ENCODE results near the gene APBB2.
A peak's percentile ranks its signal among the peaks of the same experiment; 100 is the strongest.

APBB2 gene

GRCh38 chr4:40881851-40882250 lies 332.5 kb downstream of the APBB2 start:
- DNase-seq = peak; percentile 38

GRCh38 chr4:40881096-40881495 lies 333.2 kb downstream of the APBB2 start:
- DNase-seq = no peak

GRCh38 chr4:40878548-40879055 lies 335.7 kb downstream of the APBB2 start:
- DNase-seq = no peak

GRCh38 chr4:40877081-40877480 lies 337.3 kb downstream of the APBB2 start:
- DNase-seq = no peak

GRCh38 chr4:40875507-40876150 lies 338.7 kb downstream of the APBB2 start:
- no peak for DNase-seq

GRCh38 chr4:40874901-40875300 lies 339.4 kb downstream of the APBB2 start:
- DNase-seq = peak; percentile 57

GRCh38 chr4:40874331-40874730 lies 340.0 kb downstream of the APBB2 start:
- DNase-seq = no peak

GRCh38 chr4:40871695-40872250 lies 342.6 kb downstream of the APBB2 start:
- DNase-seq = no peak

- no peak for DNase-seq
Measured at GRCh38 chr4:40870150-40870549, 344.2 kb downstream of the APBB2 start.

- no peak for DNase-seq
Measured at GRCh38 chr4:40865696-40866095, 348.6 kb downstream of the APBB2 start.

GRCh38 chr4:40864531-40864930 lies 349.8 kb downstream of the APBB2 start:
- DNase-seq = no peak

- DNase-seq = no peak
Measured at GRCh38 chr4:40858962-40859361, 355.4 kb downstream of the APBB2 start.

GRCh38 chr4:40857956-40858355 lies 356.4 kb downstream of the APBB2 start:
- DNase-seq = no peak

GRCh38 chr4:40856840-40857362 lies 357.4 kb downstream of the APBB2 start:
- peak; percentile 93 for DNase-seq

- DNase-seq = no peak
Measured at GRCh38 chr4:40856277-40856839, 358.0 kb downstream of the APBB2 start.

GRCh38 chr4:40850496-40850895 lies 363.8 kb downstream of the APBB2 start:
- no peak for DNase-seq

GRCh38 chr4:40848940-40849339 lies 365.4 kb downstream of the APBB2 start:
- DNase-seq = no peak

GRCh38 chr4:40848251-40848650 lies 366.1 kb downstream of the APBB2 start:
- peak; percentile 48 for DNase-seq

- DNase-seq = no peak
Measured at GRCh38 chr4:40846532-40846931, 367.8 kb downstream of the APBB2 start.

- DNase-seq = no peak
Measured at GRCh38 chr4:40845154-40845835, 369.0 kb downstream of the APBB2 start.

- DNase-seq = no peak
Measured at GRCh38 chr4:40844261-40844660, 370.1 kb downstream of the APBB2 start.

- DNase-seq = no peak
Measured at GRCh38 chr4:40843696-40844095, 370.6 kb downstream of the APBB2 start.

GRCh38 chr4:40842725-40843423 lies 371.5 kb downstream of the APBB2 start:
- peak; percentile 69 for DNase-seq
